A549 (cell line): Measurements from ENCODE around the gene GFOD2. TPM values are rescaled to one million over a fixed set of nuclear protein-coding genes. Genes with fewer than 3 reads are reported as not detected.

Experiments
- ATAC-seq, 2 experiments: fragments of 200-7000 bp in 1 of 2; fragments of >200 bp in 1 of 2; cut with Nextera tagmentation in 1 of 2; cut with Tn5 transposase in 1 of 2; 3 replicates each; pipeline versions ENCODE4 v1.8.0 to v1.9.1; 2018 to 2020; ENCODE audit warnings: mild to moderate bottlenecking in 1 of 2, moderate library complexity in 1 of 2
- CTCF ChIA-PET: fragments of 300-600 bp; sonication (Branson Sonifier 250); formaldehyde crosslinking; extraction: SDS; loops from one replicate; lab custom pipeline; 2021; ENCODE audit warnings: antibody characterized with exemption, inconsistent platforms; lab: Yijun Ruan, JAX
- POLR2A ChIA-PET: fragments of 350-600 bp; formaldehyde crosslinking; extraction: SDS; loops from one replicate; lab custom pipeline; 2021; ENCODE audit warnings: antibody characterized with exemption, inconsistent platforms; lab: Yijun Ruan, JAX
- DNase-seq, 2 experiments: peaks; one replicate each; pipeline versions ENCODE4 v3.0.0 to v3.0.0-alpha.2; 2011 to 2016; ENCODE audit warnings: low read depth in 1 of 2, low spot score in 1 of 2
- FAIRE-seq: peaks from 2 replicates; lab custom pipeline; 2011; peaks lifted over from hg19 to GRCh38; lab: Jason Lieb, UNC
- H3K27ac ChIP-seq, 2 experiments: fragments of >200 bp; sonication (Bioruptor Twin); formaldehyde crosslinking; 3 replicates each; pipeline ENCODE4 v1.5.1; 2016 to 2017
- H3K4me1 ChIP-seq: fragments of >200 bp; sonication (Bioruptor Twin); formaldehyde crosslinking; 3 replicates; pipeline ENCODE4 v1.6.1; 2016
- H3K4me2 ChIP-seq: fragments of >200 bp; sonication (Bioruptor Twin); formaldehyde crosslinking; 3 replicates; pipeline ENCODE4 v1.6.1; 2016
- H3K4me3 ChIP-seq: fragments of >200 bp; sonication (Bioruptor Twin); formaldehyde crosslinking; 3 replicates; pipeline ENCODE4 v1.5.1; 2016
- H3K9me3 ChIP-seq: fragments of >200 bp; sonication (Bioruptor Twin); formaldehyde crosslinking; 3 replicates; pipeline ENCODE4 v1.6.1; 2016
- CBX8 ChIP-seq: fragments of 200-600 bp; sonication (generic); IDR thresholded peaks from 2 replicates; pipeline ENCODE4 v1.6.1; 2016
- CEBPB ChIP-seq, 2 experiments: fragments of >200 bp in 1 of 2; sonication (Bioruptor Twin) in 1 of 2; formaldehyde crosslinking in 1 of 2; IDR thresholded peaks; 2 replicates each; pipeline ENCODE4 v1.6.1; 2012 to 2016
- CHD4 ChIP-seq: fragments of 200-600 bp; sonication (generic); IDR thresholded peaks from 2 replicates; pipeline ENCODE4 v1.6.1; 2016; ENCODE audit warnings: antibody characterized with exemption, mild to moderate bottlenecking, borderline replicate concordance
- EHMT2 ChIP-seq: fragments of 200-600 bp; sonication (generic); IDR thresholded peaks from 2 replicates; pipeline ENCODE4 v1.6.1; 2016; ENCODE audit warnings: antibody characterized with exemption, low read depth, mild to moderate bottlenecking, moderate library complexity
- EP300 ChIP-seq, 2 experiments: fragments of >200 bp; sonication (Bioruptor Twin); formaldehyde crosslinking; IDR thresholded peaks; 2 replicates in 1 of 2; 3 replicates in 1 of 2; pipeline ENCODE4 v1.6.1; 2016 to 2017
- ESRRA ChIP-seq: fragments of 150-350 bp; IDR thresholded peaks from 2 replicates; pipeline ENCODE4 v1.6.1; 2014; ENCODE audit warnings: mild to moderate bottlenecking, low read length, borderline replicate concordance
- HOXA7 ChIP-seq: fragments of 250-450 bp; sonication (Bioruptor Pico); IDR thresholded peaks from 2 replicates; pipeline ENCODE4 v1.5.0; 2020; ENCODE audit warnings: mild to moderate bottlenecking, moderate library complexity
- HOXB13 ChIP-seq: fragments of 250-450 bp; sonication (Bioruptor Pico); IDR thresholded peaks from 2 replicates; pipeline ENCODE4 v1.5.0; 2020; ENCODE audit warnings: low read depth, mild to moderate bottlenecking, moderate library complexity
- HOXB5 ChIP-seq: fragments of 250-450 bp; sonication (Bioruptor Pico); IDR thresholded peaks from 2 replicates; pipeline ENCODE4 v1.5.0; 2020; ENCODE audit warnings: mild to moderate bottlenecking, moderate library complexity
- JUN ChIP-seq, 2 experiments: fragments of >200 bp; sonication (Bioruptor Twin); formaldehyde crosslinking; IDR thresholded peaks; 2 replicates in 1 of 2; 3 replicates in 1 of 2; pipeline ENCODE4 v1.6.1; 2016 to 2017
- JUNB ChIP-seq: fragments of >200 bp; sonication (Bioruptor Twin); formaldehyde crosslinking; IDR thresholded peaks from 2 replicates; pipeline ENCODE4 v1.6.1; 2016
- KDM5A ChIP-seq: fragments of 200-600 bp; sonication (generic); IDR thresholded peaks from 2 replicates; pipeline ENCODE4 v1.6.1; 2016; ENCODE audit warnings: antibody characterized with exemption, mild to moderate bottlenecking
- NPAS2 ChIP-seq: fragments of 250-450 bp; sonication (Bioruptor Pico); IDR thresholded peaks from 2 replicates; pipeline ENCODE4 v1.8.0; 2022; ENCODE audit warnings: mild to moderate bottlenecking, moderate library complexity, borderline replicate concordance
- PHF8 ChIP-seq: fragments of 200-600 bp; sonication (generic); IDR thresholded peaks from 2 replicates; pipeline ENCODE4 v1.6.1; 2016; ENCODE audit warnings: low read depth, mild to moderate bottlenecking, antibody characterized with exemption, moderate library complexity, borderline replicate concordance
- POLR2A ChIP-seq: IDR thresholded peaks from 2 replicates; pipeline ENCODE4 v1.6.1; 2012; ENCODE audit warnings: mild to moderate bottlenecking, low read length
- RNF2 ChIP-seq: fragments of 200-600 bp; sonication (generic); IDR thresholded peaks from 2 replicates; pipeline ENCODE4 v1.6.1; 2016; ENCODE audit warnings: low read depth, mild to moderate bottlenecking, antibody characterized with exemption, moderate library complexity, borderline replicate concordance
- SMC3 ChIP-seq: fragments of >200 bp; sonication (Bioruptor Twin); formaldehyde crosslinking; IDR thresholded peaks from 3 replicates; pipeline ENCODE4 v1.6.1; 2018; ENCODE audit warnings: inconsistent platforms
- TP53 ChIP-seq: fragments of 250-450 bp; sonication (Bioruptor Pico); IDR thresholded peaks from 2 replicates; pipeline ENCODE4 v1.5.0; 2021; ENCODE audit warnings: mild to moderate bottlenecking, moderate library complexity
- ZC3H11A ChIP-seq: fragments of 450-650 bp; IDR thresholded peaks from 2 replicates; pipeline ENCODE4 v1.6.1; 2014; ENCODE audit warnings: antibody characterized with exemption, mild to moderate bottlenecking
- ZFP36 ChIP-seq: fragments of 450-650 bp; IDR thresholded peaks from 2 replicates; pipeline ENCODE4 v1.6.1; 2014; ENCODE audit warnings: borderline replicate concordance; ENCODE audit not compliant: partially characterized antibody
- WGBS: methylation state at CpG from one replicate; pipeline ENCODE4 v1.1.6; 2017; ENCODE audit errors: missing lambda C conversion rate; 5-methylcytosine and 5-hydroxymethylcytosine counted together
- polyA plus RNA-seq, 4 experiments: library from polyadenylated mRNA; depleted of rRNA in 3 of 4; stranded (reverse); fragments of >200 nt; fragmentation: RNase III in 1 of 4; extraction: RNeasy Plus Mini Kit Qiagen cat#74134 plus additional on column Dnase treatment in 1 of 4; gene quantifications; 2 replicates in 3 of 4; 3 replicates in 1 of 4; pipeline ENCODE4 v1.2.3, GENCODE V29; 2011 to 2017
- TF ChIP-seq, protein P1 (sequence below): fragments of >200 bp; sonication (Bioruptor Twin); formaldehyde crosslinking; IDR thresholded peaks from 3 replicates; pipeline ENCODE4 v1.5.1; 2016
- TF ChIP-seq, protein P2 (sequence below): IDR thresholded peaks from 2 replicates; pipeline ENCODE4 v1.6.1; 2012; ENCODE audit warnings: low read depth, borderline replicate concordance
- TF ChIP-seq, protein P3 (sequence below): fragments of 250-450 bp; sonication (Bioruptor Pico); IDR thresholded peaks from 2 replicates; pipeline ENCODE4 v1.5.0; 2021; ENCODE audit warnings: mild to moderate bottlenecking, moderate library complexity, borderline replicate concordance
- TF ChIP-seq, protein P4 (sequence below): IDR thresholded peaks from 2 replicates; pipeline ENCODE4 v1.6.1; 2012
- TF ChIP-seq, protein P5 (sequence below): IDR thresholded peaks from 2 replicates; pipeline ENCODE4 v1.6.1; 2012
- TF ChIP-seq, protein P6 (sequence below): fragments of 250-450 bp; sonication (Bioruptor Pico); IDR thresholded peaks from 2 replicates; pipeline ENCODE4 v1.5.0; 2020; ENCODE audit warnings: low read depth, mild to moderate bottlenecking, moderate library complexity

GFOD2 gene
- polyA plus RNA-seq, 2 of the 4 experiments (the other 2 are of a cell fraction) = 10.3 to 16.4 TPM

DNA sequence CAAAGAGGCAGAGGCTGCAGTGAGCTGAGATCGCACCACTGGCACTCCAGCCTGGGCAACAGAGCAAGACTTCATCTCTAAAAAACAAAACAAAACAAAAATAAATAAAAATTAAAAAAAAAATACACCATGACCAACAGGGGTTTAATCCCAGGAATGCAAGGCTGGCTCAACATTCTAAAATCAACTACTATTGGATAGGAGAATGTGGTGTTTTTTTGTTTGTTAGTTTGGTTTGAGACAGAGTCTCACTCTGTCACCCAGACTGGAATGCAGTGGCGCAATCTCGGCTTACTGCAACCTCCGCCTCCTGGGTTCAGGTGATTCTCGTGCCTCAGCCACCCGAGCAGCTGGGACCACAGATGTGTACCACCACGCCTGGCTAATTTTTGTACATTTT lies 19.9 kb downstream of the GFOD2 start:
- no peak for FAIRE-seq
- no peak for DNase-seq
- TF ChIP-seq HOXA7 (no peak), ZFP36 (no peak), KDM5A (no peak), EHMT2 (no peak), TP53 (CRISPR knock-in tag) (no peak), POLR2A (no peak), JUNB (no peak), HOXB5 (no peak)
- TF ChIP-seq, protein P1, sequence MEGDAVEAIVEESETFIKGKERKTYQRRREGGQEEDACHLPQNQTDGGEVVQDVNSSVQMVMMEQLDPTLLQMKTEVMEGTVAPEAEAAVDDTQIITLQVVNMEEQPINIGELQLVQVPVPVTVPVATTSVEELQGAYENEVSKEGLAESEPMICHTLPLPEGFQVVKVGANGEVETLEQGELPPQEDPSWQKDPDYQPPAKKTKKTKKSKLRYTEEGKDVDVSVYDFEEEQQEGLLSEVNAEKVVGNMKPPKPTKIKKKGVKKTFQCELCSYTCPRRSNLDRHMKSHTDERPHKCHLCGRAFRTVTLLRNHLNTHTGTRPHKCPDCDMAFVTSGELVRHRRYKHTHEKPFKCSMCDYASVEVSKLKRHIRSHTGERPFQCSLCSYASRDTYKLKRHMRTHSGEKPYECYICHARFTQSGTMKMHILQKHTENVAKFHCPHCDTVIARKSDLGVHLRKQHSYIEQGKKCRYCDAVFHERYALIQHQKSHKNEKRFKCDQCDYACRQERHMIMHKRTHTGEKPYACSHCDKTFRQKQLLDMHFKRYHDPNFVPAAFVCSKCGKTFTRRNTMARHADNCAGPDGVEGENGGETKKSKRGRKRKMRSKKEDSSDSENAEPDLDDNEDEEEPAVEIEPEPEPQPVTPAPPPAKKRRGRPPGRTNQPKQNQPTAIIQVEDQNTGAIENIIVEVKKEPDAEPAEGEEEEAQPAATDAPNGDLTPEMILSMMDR = no peak
- 93% methylated on average over 7 of the region's 7 CpGs for WGBS
- ATAC-seq = no peak
- no peak overlapping the region for H3K4me2 ChIP-seq
- no peak overlapping the region for H3K4me3 ChIP-seq
- H3K9me3 ChIP-seq = peaks cover 10% of the 10 kb centered on the region
- ChIA-PET POLR2A (no interaction called here), CTCF (interaction anchor here (1.6 kb wide), 1 partner anchor 27 kb away, joined by 4 read pairs; no protein-coding TSS in a partner anchor)
- H3K4me1 ChIP-seq = no peaks in the 10 kb centered on the region
- H3K27ac ChIP-seq = no peak overlapping the region

DNA sequence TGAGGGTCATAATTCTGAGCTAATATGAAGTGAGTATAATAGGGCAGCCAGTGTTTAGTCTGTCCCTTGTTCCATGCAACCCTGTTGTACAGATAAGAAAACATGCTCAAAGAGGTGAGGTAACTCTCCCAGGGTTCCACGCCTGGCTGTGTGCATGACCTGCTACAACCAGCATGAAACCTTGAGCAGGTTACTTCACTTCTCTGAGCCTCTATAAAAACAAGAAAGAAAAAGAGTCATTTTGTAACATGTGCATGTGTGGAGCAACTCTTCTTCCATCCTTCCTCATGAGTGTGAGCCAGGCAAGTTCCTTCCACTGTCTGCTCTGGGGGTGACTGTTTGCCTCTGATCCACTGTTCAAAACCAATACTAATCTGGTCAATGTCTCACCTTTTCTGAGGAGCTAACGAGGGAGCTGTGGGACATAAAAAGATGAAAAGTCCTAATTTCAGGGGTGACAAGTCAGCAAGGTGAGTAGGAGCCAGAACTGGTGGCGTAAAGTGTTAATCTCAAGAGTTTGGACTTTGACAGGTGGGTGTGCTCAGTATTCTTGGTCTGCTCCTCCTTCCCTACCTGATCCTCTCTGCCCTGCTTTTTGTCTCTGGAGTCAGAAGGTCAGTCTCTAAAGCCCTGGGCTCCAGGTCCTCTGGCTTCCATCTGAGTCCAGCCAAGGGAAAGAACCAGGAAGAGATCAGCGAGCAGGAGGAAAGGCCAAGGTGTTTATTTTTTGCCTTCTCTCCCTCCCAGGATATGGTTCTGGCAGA lies 21.5 kb downstream of the GFOD2 start:
- CTCF ChIA-PET = interaction anchor here (1.0 to 1.6 kb wide), 3 partner anchors 25 to 53 kb away, joined by 3 to 6 read pairs (median 4); partner anchors contain the start of gene CARMIL2
- H3K9me3 ChIP-seq = peaks cover 10% of the 10 kb centered on the region
- no peak overlapping the region for H3K4me2 ChIP-seq
- 80% methylated on average over 4 of the region's 4 CpGs for WGBS
- H3K4me3 ChIP-seq = no peak overlapping the region
- H3K4me1 ChIP-seq = no peaks in the 10 kb centered on the region
- ATAC-seq (no peak), DNase-seq (no peak), FAIRE-seq (no peak)
- POLR2A ChIA-PET = no interaction called here
- TF ChIP-seq ESRRA (no peak), PHF8 (no peak), TP53 (CRISPR knock-in tag) (no peak), CEBPB (IDR thresholded peaks at IDR 0.05) (no peak), EP300 (IDR thresholded peaks at IDR 0.05) (no peak), ZC3H11A (no peak), JUN (IDR thresholded peaks at IDR 0.05) (no peak), NPAS2 (CRISPR knock-in tag) (no peak), HOXB13 (CRISPR knock-in tag) (no peak), CHD4 (no peak), RNF2 (no peak), CBX8 (no peak), EHMT2 (no peak), SMC3 (no peak), JUNB (no peak)
- TF ChIP-seq, protein P2, sequence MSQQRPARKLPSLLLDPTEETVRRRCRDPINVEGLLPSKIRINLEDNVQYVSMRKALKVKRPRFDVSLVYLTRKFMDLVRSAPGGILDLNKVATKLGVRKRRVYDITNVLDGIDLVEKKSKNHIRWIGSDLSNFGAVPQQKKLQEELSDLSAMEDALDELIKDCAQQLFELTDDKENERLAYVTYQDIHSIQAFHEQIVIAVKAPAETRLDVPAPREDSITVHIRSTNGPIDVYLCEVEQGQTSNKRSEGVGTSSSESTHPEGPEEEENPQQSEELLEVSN = no peak
- TF ChIP-seq, protein P3, sequence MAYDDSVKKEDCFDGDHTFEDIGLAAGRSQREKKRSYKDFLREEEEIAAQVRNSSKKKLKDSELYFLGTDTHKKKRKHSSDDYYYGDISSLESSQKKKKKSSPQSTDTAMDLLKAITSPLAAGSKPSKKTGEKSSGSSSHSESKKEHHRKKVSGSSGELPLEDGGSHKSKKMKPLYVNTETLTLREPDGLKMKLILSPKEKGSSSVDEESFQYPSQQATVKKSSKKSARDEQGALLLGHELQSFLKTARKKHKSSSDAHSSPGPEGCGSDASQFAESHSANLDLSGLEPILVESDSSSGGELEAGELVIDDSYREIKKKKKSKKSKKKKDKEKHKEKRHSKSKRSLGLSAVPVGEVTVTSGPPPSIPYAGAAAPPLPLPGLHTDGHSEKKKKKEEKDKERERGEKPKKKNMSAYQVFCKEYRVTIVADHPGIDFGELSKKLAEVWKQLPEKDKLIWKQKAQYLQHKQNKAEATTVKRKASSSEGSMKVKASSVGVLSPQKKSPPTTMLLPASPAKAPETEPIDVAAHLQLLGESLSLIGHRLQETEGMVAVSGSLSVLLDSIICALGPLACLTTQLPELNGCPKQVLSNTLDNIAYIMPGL (CRISPR knock-in tag) = no peak
- TF ChIP-seq, protein P4, sequence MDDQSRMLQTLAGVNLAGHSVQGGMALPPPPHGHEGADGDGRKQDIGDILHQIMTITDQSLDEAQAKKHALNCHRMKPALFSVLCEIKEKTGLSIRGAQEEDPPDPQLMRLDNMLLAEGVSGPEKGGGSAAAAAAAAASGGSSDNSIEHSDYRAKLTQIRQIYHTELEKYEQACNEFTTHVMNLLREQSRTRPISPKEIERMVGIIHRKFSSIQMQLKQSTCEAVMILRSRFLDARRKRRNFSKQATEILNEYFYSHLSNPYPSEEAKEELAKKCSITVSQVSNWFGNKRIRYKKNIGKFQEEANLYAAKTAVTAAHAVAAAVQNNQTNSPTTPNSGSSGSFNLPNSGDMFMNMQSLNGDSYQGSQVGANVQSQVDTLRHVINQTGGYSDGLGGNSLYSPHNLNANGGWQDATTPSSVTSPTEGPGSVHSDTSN = no peak
- TF ChIP-seq, protein P5, sequence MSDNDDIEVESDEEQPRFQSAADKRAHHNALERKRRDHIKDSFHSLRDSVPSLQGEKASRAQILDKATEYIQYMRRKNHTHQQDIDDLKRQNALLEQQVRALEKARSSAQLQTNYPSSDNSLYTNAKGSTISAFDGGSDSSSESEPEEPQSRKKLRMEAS = no peak
- TF ChIP-seq, protein P6, sequence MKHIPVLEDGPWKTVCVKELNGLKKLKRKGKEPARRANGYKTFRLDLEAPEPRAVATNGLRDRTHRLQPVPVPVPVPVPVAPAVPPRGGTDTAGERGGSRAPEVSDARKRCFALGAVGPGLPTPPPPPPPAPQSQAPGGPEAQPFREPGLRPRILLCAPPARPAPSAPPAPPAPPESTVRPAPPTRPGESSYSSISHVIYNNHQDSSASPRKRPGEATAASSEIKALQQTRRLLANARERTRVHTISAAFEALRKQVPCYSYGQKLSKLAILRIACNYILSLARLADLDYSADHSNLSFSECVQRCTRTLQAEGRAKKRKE = no peak
- H3K27ac ChIP-seq = no peak overlapping the region
